Gastrocnemius medialis (tissue), 4 donors: ENCODE data around the gene LITAF.

Experiments used
- POLR2A ChIP-seq, 2 donors: fragments of 450-650 bp; IDR thresholded peaks; one replicate each; pipeline ENCODE4 v1.6.1; 2017; ENCODE audit warnings: antibody characterized with exemption in 2 of 2, mild to moderate bottlenecking in 2 of 2, moderate library complexity in 2 of 2
- TF ChIP-seq, protein P1 (sequence below), 5 experiments: fragments of 450-650 bp in 3 of 5; fragments of 200-600 bp in 2 of 5; sonication (generic) in 2 of 5; IDR thresholded peaks in 4 of 5; conservative IDR thresholded peaks in 1 of 5; 1 replicate in 4 of 5; 2 replicates in 1 of 5; pipeline ENCODE4 v1.5.1; 2016 to 2019; ENCODE audit warnings: antibody characterized with exemption in 5 of 5, mild to moderate bottlenecking in 3 of 5, moderate library complexity in 3 of 5

DNA sequence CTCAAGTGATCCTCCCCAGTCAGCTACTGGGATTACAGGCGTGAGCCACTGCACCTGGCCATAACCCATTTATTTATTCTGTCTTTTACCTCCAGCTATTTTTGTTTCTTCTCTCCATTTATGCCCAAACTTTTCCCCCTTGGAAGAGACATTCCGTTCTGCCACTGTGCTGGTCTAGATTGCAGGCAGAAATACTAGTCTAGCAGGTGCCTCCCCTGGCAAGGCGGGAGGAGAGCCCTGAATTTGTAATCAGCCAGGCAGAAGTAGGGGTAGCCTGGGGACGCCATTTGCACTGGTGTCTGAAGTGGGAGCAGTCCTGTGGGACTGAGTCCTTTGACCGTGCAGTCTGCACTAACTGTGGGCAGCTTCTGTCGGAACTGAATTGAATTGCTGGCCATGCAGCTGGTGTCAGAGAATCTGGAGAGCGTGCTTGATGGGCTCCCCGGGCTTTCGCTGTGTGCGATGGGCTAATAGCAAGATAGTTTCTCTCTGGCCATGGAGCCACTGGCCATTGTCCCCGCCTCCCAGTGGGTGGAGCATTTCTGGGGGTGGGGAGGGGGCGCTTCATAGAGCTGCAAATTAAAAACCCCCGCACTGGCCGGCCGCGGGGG lies 31.5 kb upstream of the LITAF start:
- TF ChIP-seq, protein P1, sequence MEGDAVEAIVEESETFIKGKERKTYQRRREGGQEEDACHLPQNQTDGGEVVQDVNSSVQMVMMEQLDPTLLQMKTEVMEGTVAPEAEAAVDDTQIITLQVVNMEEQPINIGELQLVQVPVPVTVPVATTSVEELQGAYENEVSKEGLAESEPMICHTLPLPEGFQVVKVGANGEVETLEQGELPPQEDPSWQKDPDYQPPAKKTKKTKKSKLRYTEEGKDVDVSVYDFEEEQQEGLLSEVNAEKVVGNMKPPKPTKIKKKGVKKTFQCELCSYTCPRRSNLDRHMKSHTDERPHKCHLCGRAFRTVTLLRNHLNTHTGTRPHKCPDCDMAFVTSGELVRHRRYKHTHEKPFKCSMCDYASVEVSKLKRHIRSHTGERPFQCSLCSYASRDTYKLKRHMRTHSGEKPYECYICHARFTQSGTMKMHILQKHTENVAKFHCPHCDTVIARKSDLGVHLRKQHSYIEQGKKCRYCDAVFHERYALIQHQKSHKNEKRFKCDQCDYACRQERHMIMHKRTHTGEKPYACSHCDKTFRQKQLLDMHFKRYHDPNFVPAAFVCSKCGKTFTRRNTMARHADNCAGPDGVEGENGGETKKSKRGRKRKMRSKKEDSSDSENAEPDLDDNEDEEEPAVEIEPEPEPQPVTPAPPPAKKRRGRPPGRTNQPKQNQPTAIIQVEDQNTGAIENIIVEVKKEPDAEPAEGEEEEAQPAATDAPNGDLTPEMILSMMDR (IDR thresholded peaks at IDR 0.05 in 4 of 5, conservative IDR thresholded peaks at IDR 0.05 in 1 of 5): no peak
- TF ChIP-seq POLR2A (IDR thresholded peaks at IDR 0.05): no peak
